Mammary epithelial cell (primary cell): ENCODE measurements around the gene YBX2.

Experiments used
- CTCF ChIP-seq, 2 donors: IDR thresholded peaks in 1 of 2; conservative IDR thresholded peaks in 1 of 2; 2 replicates each; pipeline ENCODE4 v1.5.1; 2011 to 2012; ENCODE audit warnings: inconsistent platforms in 2 of 2, low read length in 2 of 2, mild to moderate bottlenecking in 2 of 2, control low read depth in 1 of 2, low read depth in 1 of 2; ENCODE audit not compliant: insufficient read depth in 1 of 2; ENCODE audit errors: extremely low read depth in 1 of 2
- EZH2 ChIP-seq: IDR thresholded peaks from 2 replicates; pipeline ENCODE4 v1.6.1; 2012; ENCODE audit warnings: low read length, inconsistent platforms, borderline replicate concordance

- TF ChIP-seq CTCF (conservative IDR thresholded peaks at IDR 0.05 in 1 of 2, IDR thresholded peaks at IDR 0.05 in 1 of 2; ENCODE audit: extremely low read depth in 1 of 2, insufficient read depth in 1 of 2, low read depth in 1 of 2, low read length in 2 of 2) (peak; percentile 91 to 94), EZH2 (no peak)
Measured at GRCh38 chr17:7323731-7324437, 29.4 kb upstream of the YBX2 start.
